Epithelial cell of proximal tubule (primary cell): ENCODE results near the gene MROH9. TPM values are rescaled to one million over a fixed set of nuclear protein-coding genes. Genes with fewer than 3 reads are reported as not detected.

ENCODE experiments used
- DNase-seq: peaks from one replicate; pipeline ENCODE4 v3.0.0-alpha.2; 2011; ENCODE audit warnings: low read depth
- H3K4me3 ChIP-seq: 2 replicates; pipeline ENCODE4 v1.5.1; 2011; ENCODE audit warnings: low read depth, mild to moderate bottlenecking, low read length
- CTCF ChIP-seq: conservative IDR thresholded peaks from 2 replicates; pipeline ENCODE4 v1.5.1; 2012; ENCODE audit warnings: low read depth, mild to moderate bottlenecking, low read length
- total RNA-seq: library from RNA; depleted of rRNA; stranded (reverse); fragments of >200 nt; gene quantifications from 2 replicates; pipeline ENCODE4 v1.2.3, GENCODE V29; 2015

The MROH9 gene
- total RNA-seq, 1 donor from 2014 or later = not detected

- no peak for DNase-seq
- TF ChIP-seq CTCF = no peak
- no peak overlapping the region for H3K4me3 ChIP-seq
These were observed 103.0 kb downstream of the MROH9 start for GRCh38 chr1:171038284-171038683.

- H3K4me3 ChIP-seq = no peak overlapping the region
- TF ChIP-seq CTCF = no peak
- no peak for DNase-seq
These were observed 112.7 kb downstream of the MROH9 start for GRCh38 chr1:171048014-171048413.

- TF ChIP-seq CTCF = no peak
- DNase-seq = no peak
- no peak overlapping the region for H3K4me3 ChIP-seq
These were observed 117.6 kb downstream of the MROH9 start for GRCh38 chr1:171052977-171053376.

- no peak for TF ChIP-seq CTCF
- no peak for DNase-seq
- H3K4me3 ChIP-seq = no peak overlapping the region
These were observed 120.8 kb downstream of the MROH9 start for GRCh38 chr1:171055966-171056643.

- no peak for TF ChIP-seq CTCF
- DNase-seq = no peak
- H3K4me3 ChIP-seq = no peak overlapping the region
These were observed 126.2 kb downstream of the MROH9 start for GRCh38 chr1:171061425-171062143.

GRCh38 chr1:171062902-171063301 is 127.6 kb downstream of the MROH9 start:
- no peak for DNase-seq
- H3K4me3 ChIP-seq = no peak overlapping the region
- TF ChIP-seq CTCF = no peak
